Liver (tissue), 9 donors: ENCODE data around the gene CLCN7. TPM values are rescaled to one million over a fixed set of nuclear protein-coding genes. Genes with fewer than 3 reads are reported as not detected.

ENCODE experiments used
- DNase-seq: peaks from one replicate; pipeline ENCODE4 v3.0.0-alpha.2; 2017; ENCODE audit warnings: low spot score
- H3K27ac ChIP-seq, 2 donors: one replicate each; pipeline ENCODE4 v1.7.0; 2013; ENCODE audit warnings: inconsistent platforms in 2 of 2, low read length in 2 of 2, control low read depth in 1 of 2, low read depth in 1 of 2, mild to moderate bottlenecking in 1 of 2
- H3K27me3 ChIP-seq, 4 donors: one replicate each; pipeline versions ENCODE4 v1.6.1 to v1.7.0; 2013; ENCODE audit warnings: low read length in 3 of 4, inconsistent platforms in 1 of 4, mild to moderate bottlenecking in 1 of 4, moderate library complexity in 1 of 4; ENCODE audit not compliant: control insufficient read depth in 4 of 4, insufficient read depth in 4 of 4
- H3K36me3 ChIP-seq, 4 donors: one replicate each; pipeline versions ENCODE4 v1.6.1 to v1.7.0; 2013; ENCODE audit warnings: low read length in 3 of 4, mild to moderate bottlenecking in 3 of 4, low read depth in 1 of 4, moderate library complexity in 1 of 4; ENCODE audit not compliant: control insufficient read depth in 4 of 4, insufficient read depth in 3 of 4
- H3K4me1 ChIP-seq, 4 donors: one replicate each; pipeline versions ENCODE4 v1.6.1 to v1.7.0; 2013; ENCODE audit warnings: low read length in 3 of 4, mild to moderate bottlenecking in 3 of 4, moderate library complexity in 1 of 4; ENCODE audit not compliant: control insufficient read depth in 4 of 4, insufficient read depth in 4 of 4
- H3K4me3 ChIP-seq, 3 donors: one replicate each; pipeline versions ENCODE4 v1.6.1 to v1.7.0; 2013; ENCODE audit warnings: low read length in 3 of 3, control low read depth in 1 of 3, low read depth in 1 of 3, mild to moderate bottlenecking in 1 of 3
- H3K9ac ChIP-seq, 2 donors: one replicate each; pipeline ENCODE4 v1.7.0; 2013; ENCODE audit warnings: low read length in 2 of 2, mild to moderate bottlenecking in 2 of 2, moderate library complexity in 2 of 2, control low read depth in 1 of 2, low read depth in 1 of 2
- H3K9me3 ChIP-seq, 4 donors: one replicate each; pipeline versions ENCODE4 v1.6.1 to v1.7.0; 2013; ENCODE audit warnings: low read length in 3 of 4; ENCODE audit not compliant: control insufficient read depth in 4 of 4
- EGR1 ChIP-seq, 2 donors: IDR thresholded peaks; 2 replicates each; pipeline ENCODE4 v1.6.1; 2016 to 2018; ENCODE audit warnings: antibody characterized with exemption in 2 of 2, low read depth in 2 of 2
- FOXA2 ChIP-seq: IDR thresholded peaks from 2 replicates; pipeline ENCODE4 v1.6.1; 2016; ENCODE audit warnings: antibody characterized with exemption
- GABPA ChIP-seq, 2 donors: IDR thresholded peaks in 1 of 2; conservative IDR thresholded peaks in 1 of 2; 2 replicates each; pipeline ENCODE4 v1.6.1; 2016; ENCODE audit warnings: antibody characterized with exemption in 2 of 2, mild to moderate bottlenecking in 1 of 2, moderate library complexity in 1 of 2
- HNF4A ChIP-seq, 2 donors: conservative IDR thresholded peaks; 2 replicates each; pipeline ENCODE4 v1.6.1; 2016; ENCODE audit warnings: antibody characterized with exemption in 2 of 2, mild to moderate bottlenecking in 2 of 2
- HNF4G ChIP-seq: IDR thresholded peaks from 2 replicates; pipeline ENCODE4 v1.6.1; 2016; ENCODE audit warnings: antibody characterized with exemption
- JUND ChIP-seq, 2 donors: IDR thresholded peaks; 2 replicates each; pipeline ENCODE4 v1.6.1; 2016; ENCODE audit warnings: antibody characterized with exemption in 2 of 2
- NR2F2 ChIP-seq: IDR thresholded peaks from 2 replicates; pipeline ENCODE4 v1.6.1; 2016; ENCODE audit warnings: antibody characterized with exemption
- RAD21 ChIP-seq, 2 donors: IDR thresholded peaks; 2 replicates each; pipeline ENCODE4 v1.6.1; 2016; ENCODE audit warnings: antibody characterized with exemption in 2 of 2, mild to moderate bottlenecking in 2 of 2
- RXRA ChIP-seq, 2 donors: IDR thresholded peaks; 2 replicates each; pipeline ENCODE4 v1.6.1; 2017 to 2018; ENCODE audit warnings: antibody characterized with exemption in 2 of 2, mild to moderate bottlenecking in 1 of 2
- SP1 ChIP-seq: IDR thresholded peaks from 2 replicates; pipeline ENCODE4 v1.6.1; 2018; ENCODE audit warnings: antibody characterized with exemption, mild to moderate bottlenecking
- TAF1 ChIP-seq: conservative IDR thresholded peaks from 2 replicates; pipeline ENCODE4 v1.6.1; 2016; ENCODE audit warnings: antibody characterized with exemption, mild to moderate bottlenecking
- YY1 ChIP-seq: IDR thresholded peaks from 2 replicates; pipeline ENCODE4 v1.6.1; 2016; ENCODE audit warnings: antibody characterized with exemption, mild to moderate bottlenecking
- WGBS: extraction: QIAGEN DNeasy Blood & Tissue Kit; methylation state at CpG from one replicate; pipeline ENCODE4 v1.1.7; 2013; 5-methylcytosine and 5-hydroxymethylcytosine counted together
- polyA plus RNA-seq, 2 donors: library from polyadenylated mRNA; stranded (reverse) in 1 of 2; unstranded in 1 of 2; fragments of 200-250 nt in 1 of 2; fragments of >200 nt in 1 of 2; fragmentation: Nextera tagmentation in 1 of 2; extraction: Ambion mirVana in 1 of 2; gene quantifications; one replicate each; pipeline versions ENCODE4 v1.2.1 to v1.2.3, GENCODE V29; 2013 to 2015
- total RNA-seq, 2 donors: library from RNA; depleted of rRNA; stranded (reverse); fragments of >200 nt; gene quantifications; one replicate each; pipeline ENCODE4 v1.2.3, GENCODE V29; 2014
- TF ChIP-seq, protein P1 (sequence below): IDR thresholded peaks from 2 replicates; pipeline ENCODE4 v1.6.1; 2016; ENCODE audit warnings: antibody characterized with exemption
- TF ChIP-seq, protein P2 (sequence below): IDR thresholded peaks from 2 replicates; pipeline ENCODE4 v1.6.1; 2016; ENCODE audit warnings: antibody characterized with exemption
- TF ChIP-seq, protein P3 (sequence below): IDR thresholded peaks from 2 replicates; pipeline ENCODE4 v1.6.1; 2016; ENCODE audit warnings: antibody characterized with exemption
- TF ChIP-seq, protein P4 (sequence below): fragments of 150-350 bp; IDR thresholded peaks from 2 replicates; pipeline ENCODE4 v1.5.1; 2017; ENCODE audit warnings: improper control_type of control experiment, low read depth, low read length; ENCODE audit not compliant: missing input control
- donor health status: healthy.
- donor health status: healthy.
- donor health status: healthy.
- donor health status: healthy.
- donor health status: healthy.

Gene CLCN7
- total and polyA plus RNA-seq, 4 donors, result 13.9 to 36.2 (median 30.2) TPM

DNA sequence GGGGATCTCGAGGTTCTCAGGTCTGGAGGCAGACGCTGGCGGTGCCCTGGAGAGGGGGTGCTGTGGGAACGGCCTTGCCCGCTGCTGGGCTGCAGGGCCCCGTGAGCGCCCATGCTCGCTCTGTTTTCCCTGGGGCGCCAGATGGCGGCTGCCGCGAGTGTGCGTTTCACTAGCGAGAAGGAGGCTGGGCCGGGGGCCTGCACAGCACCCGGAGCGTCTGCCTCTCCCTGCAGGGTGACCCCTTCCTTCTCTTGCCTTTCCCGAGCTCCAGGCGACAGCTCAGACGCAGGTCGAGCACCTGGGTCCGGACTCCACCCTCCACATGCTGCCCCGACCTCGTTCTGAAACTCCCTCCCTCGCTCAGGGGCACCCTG lies 21.0 kb upstream of the CLCN7 start:
- Histone ChIP-seq H3K27ac (no peak overlapping the region), H3K36me3 (peaks cover 0 to 38% (median 22%) of the 10 kb centered on the region in 4 donors), H3K4me1 (peaks cover 9 to 22% (median 16%) of the 10 kb centered on the region in 4 donors), H3K9me3 (no peaks in the 10 kb centered on the region), H3K4me3 (no peak overlapping the region), H3K9ac (no peak overlapping the region), H3K27me3 (no peaks in the 10 kb centered on the region)
- no peak for DNase-seq
- TF ChIP-seq YY1 (no peak), SP1 (no peak), TAF1 (no peak), HNF4A (conservative IDR thresholded peaks at IDR 0.05) (no peak), HNF4G (no peak), RXRA (IDR thresholded peaks at IDR 0.05) (no peak), RAD21 (IDR thresholded peaks at IDR 0.05) (no peak), GABPA (IDR thresholded peaks at IDR 0.05 in 1 of 2, conservative IDR thresholded peaks at IDR 0.05 in 1 of 2) (no peak), EGR1 (IDR thresholded peaks at IDR 0.05; ENCODE audit: low read depth in 2 of 2) (no peak)
- TF ChIP-seq, protein P1, sequence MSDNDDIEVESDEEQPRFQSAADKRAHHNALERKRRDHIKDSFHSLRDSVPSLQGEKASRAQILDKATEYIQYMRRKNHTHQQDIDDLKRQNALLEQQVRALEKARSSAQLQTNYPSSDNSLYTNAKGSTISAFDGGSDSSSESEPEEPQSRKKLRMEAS, result no peak
- TF ChIP-seq, protein P2, sequence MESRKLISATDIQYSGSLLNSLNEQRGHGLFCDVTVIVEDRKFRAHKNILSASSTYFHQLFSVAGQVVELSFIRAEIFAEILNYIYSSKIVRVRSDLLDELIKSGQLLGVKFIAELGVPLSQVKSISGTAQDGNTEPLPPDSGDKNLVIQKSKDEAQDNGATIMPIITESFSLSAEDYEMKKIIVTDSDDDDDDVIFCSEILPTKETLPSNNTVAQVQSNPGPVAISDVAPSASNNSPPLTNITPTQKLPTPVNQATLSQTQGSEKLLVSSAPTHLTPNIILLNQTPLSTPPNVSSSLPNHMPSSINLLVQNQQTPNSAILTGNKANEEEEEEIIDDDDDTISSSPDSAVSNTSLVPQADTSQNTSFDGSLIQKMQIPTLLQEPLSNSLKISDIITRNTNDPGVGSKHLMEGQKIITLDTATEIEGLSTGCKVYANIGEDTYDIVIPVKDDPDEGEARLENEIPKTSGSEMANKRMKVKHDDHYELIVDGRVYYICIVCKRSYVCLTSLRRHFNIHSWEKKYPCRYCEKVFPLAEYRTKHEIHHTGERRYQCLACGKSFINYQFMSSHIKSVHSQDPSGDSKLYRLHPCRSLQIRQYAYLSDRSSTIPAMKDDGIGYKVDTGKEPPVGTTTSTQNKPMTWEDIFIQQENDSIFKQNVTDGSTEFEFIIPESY, result no peak
- TF ChIP-seq, protein P3, sequence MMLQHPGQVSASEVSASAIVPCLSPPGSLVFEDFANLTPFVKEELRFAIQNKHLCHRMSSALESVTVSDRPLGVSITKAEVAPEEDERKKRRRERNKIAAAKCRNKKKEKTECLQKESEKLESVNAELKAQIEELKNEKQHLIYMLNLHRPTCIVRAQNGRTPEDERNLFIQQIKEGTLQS, result no peak
- WGBS, result 96% methylated on average over 25 of the region's 25 CpGs

DNA sequence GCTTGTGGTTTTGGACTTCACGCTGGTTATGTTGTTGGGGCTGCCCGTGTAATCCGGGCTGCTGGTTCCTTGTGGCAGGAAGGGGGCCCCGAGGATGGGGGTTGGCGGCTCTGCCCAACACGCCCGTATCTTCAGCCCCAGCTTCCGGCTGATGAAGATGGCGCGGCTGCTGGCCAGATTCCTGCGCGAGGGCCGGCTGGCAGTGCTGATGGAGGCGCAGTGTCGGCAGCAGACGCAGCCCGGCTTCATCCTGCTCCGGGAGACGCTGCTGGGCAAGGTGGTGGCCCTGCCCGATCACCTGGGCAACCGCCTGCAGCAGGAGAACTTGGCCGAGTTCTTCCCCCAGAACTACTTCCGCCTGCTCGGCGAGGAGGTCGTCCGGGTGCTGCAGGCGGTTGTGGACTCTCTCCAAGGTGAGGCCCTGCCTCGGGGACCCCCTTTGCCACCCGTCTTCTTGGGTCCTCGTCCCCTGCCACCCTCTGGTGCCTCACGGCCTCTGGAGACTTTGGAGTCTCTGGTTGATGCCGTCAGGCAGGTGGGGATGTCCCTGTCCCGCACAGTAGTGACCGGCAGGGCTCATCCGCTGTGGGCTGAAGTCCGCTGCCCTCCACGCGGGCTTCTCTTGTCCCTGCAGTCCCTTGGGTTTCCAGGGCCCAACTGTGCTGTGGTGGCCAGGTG lies 20.5 kb upstream of the CLCN7 start:
- DNase-seq, result no peak
- Histone ChIP-seq H3K4me3 (no peak overlapping the region), H3K36me3 (peaks cover 0 to 36% (median 19%) of the 10 kb centered on the region in 4 donors), H3K9me3 (no peaks in the 10 kb centered on the region), H3K4me1 (peaks cover 9 to 22% (median 16%) of the 10 kb centered on the region in 4 donors), H3K27me3 (no peaks in the 10 kb centered on the region), H3K27ac (no peak overlapping the region), H3K9ac (no peak overlapping the region)
- WGBS, result 95% methylated on average over 39 of the region's 39 CpGs
- TF ChIP-seq SP1 (no peak), JUND (IDR thresholded peaks at IDR 0.05) (no peak), HNF4A (conservative IDR thresholded peaks at IDR 0.05) (no peak), RAD21 (IDR thresholded peaks at IDR 0.05) (no peak), YY1 (no peak), FOXA2 (no peak), HNF4G (no peak), GABPA (IDR thresholded peaks at IDR 0.05 in 1 of 2, conservative IDR thresholded peaks at IDR 0.05 in 1 of 2) (no peak), TAF1 (no peak), EGR1 (IDR thresholded peaks at IDR 0.05; ENCODE audit: low read depth in 2 of 2) (no peak), NR2F2 (no peak)
- TF ChIP-seq, protein P1, result no peak
- TF ChIP-seq, protein P2, result no peak
- TF ChIP-seq, protein P4, sequence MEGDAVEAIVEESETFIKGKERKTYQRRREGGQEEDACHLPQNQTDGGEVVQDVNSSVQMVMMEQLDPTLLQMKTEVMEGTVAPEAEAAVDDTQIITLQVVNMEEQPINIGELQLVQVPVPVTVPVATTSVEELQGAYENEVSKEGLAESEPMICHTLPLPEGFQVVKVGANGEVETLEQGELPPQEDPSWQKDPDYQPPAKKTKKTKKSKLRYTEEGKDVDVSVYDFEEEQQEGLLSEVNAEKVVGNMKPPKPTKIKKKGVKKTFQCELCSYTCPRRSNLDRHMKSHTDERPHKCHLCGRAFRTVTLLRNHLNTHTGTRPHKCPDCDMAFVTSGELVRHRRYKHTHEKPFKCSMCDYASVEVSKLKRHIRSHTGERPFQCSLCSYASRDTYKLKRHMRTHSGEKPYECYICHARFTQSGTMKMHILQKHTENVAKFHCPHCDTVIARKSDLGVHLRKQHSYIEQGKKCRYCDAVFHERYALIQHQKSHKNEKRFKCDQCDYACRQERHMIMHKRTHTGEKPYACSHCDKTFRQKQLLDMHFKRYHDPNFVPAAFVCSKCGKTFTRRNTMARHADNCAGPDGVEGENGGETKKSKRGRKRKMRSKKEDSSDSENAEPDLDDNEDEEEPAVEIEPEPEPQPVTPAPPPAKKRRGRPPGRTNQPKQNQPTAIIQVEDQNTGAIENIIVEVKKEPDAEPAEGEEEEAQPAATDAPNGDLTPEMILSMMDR, result no peak
- TF ChIP-seq, protein P3, result no peak
